GM12875 (cell line): Measurements from ENCODE around the gene POPDC3.

Experiments
- H3K4me3 ChIP-seq: one replicate; pipeline ENCODE4 v1.5.1; 2011; ENCODE audit warnings: low read depth, low read length, control low read depth
- TF ChIP-seq, protein P1 (sequence below): IDR thresholded peaks from 2 replicates; pipeline ENCODE4 v1.5.1; 2011; ENCODE audit warnings: low read depth, mild to moderate bottlenecking, control low read depth, inconsistent platforms, low read length, moderate library complexity, borderline replicate concordance; ENCODE audit not compliant: insufficient read depth

Gene POPDC3

GRCh38 chr6:105207524-105208269, 27.9 kb upstream of the POPDC3 start:
- no peak overlapping the region for H3K4me3 ChIP-seq
- TF ChIP-seq, protein P1, sequence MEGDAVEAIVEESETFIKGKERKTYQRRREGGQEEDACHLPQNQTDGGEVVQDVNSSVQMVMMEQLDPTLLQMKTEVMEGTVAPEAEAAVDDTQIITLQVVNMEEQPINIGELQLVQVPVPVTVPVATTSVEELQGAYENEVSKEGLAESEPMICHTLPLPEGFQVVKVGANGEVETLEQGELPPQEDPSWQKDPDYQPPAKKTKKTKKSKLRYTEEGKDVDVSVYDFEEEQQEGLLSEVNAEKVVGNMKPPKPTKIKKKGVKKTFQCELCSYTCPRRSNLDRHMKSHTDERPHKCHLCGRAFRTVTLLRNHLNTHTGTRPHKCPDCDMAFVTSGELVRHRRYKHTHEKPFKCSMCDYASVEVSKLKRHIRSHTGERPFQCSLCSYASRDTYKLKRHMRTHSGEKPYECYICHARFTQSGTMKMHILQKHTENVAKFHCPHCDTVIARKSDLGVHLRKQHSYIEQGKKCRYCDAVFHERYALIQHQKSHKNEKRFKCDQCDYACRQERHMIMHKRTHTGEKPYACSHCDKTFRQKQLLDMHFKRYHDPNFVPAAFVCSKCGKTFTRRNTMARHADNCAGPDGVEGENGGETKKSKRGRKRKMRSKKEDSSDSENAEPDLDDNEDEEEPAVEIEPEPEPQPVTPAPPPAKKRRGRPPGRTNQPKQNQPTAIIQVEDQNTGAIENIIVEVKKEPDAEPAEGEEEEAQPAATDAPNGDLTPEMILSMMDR = no peak

DNA sequence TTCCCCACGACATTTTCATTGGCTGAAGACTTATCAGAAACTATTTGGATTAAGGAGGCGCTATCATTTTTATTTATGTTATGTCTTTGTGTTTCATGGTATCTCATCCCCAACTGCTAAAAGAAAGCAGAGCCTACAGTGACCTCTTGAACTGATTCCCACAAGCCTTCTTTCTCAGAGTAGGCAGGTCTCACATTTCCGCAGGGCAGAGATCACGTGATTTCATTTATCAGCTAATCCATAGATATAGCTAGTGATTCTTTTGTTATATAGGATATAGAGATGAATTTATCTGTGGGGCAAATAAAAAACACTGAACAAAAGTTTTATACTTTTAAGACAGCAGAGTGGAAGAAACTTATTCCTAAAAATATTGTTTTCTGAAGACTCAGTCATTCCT, 25.0 kb upstream of the POPDC3 start:
- no peak overlapping the region for H3K4me3 ChIP-seq
- TF ChIP-seq, protein P1 = no peak

GRCh38 chr6:105204331-105204730, 24.5 kb upstream of the POPDC3 start:
- TF ChIP-seq, protein P1 = no peak
- H3K4me3 ChIP-seq = no peak overlapping the region

DNA sequence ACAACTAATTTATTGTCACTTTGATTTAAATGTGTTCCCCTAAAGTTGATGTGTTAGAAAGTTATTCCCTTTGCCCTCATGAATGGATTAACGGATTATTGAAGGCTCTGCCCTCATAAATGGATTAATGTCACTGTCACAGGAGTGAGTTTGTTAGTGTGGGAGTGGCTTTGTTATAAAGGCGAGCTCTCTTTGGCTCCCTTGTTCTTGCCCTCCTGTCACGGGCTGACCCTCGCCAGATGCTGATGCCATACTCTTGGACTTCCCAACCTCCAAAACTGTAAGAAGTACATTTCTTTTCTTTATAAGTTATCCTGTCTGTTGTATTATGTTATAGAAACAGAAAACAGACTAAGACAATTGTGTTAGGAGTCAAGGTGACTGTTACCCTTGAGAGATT, 22.7 kb upstream of the POPDC3 start:
- H3K4me3 ChIP-seq = no peak overlapping the region
- TF ChIP-seq, protein P1 = no peak

DNA sequence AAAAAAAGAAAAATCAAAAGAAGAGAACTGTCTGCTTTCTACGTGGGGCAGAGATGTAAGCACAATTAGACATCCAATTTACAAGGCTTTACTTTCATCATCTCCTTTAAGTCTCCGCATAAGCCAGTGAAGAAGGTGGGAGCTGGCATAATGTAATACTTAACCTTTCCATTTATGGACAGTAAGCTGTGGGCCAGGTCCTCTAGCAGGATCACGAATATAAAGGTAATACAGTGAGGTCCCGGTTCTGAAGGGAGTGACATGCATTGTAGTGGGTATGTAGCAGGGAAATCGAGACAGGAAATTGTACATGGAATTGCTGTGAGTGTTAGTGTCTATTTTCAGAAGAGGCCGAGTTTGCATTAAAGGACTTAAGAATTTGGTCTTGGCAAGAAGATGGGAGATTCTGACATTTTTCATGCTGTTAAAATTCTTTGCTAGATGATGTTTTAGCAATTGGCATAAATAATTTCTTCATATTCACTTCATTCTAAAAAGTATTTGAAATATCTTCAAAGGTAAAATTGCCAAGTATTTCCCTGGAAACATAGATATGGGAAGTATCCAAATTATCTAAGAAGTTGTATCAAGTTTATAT, 20.4 kb upstream of the POPDC3 start:
- H3K4me3 ChIP-seq = no peak overlapping the region
- TF ChIP-seq, protein P1 = no peak

- TF ChIP-seq, protein P1 = no peak
- H3K4me3 ChIP-seq = no peak overlapping the region
These were observed 19.9 kb upstream of the POPDC3 start for GRCh38 chr6:105199711-105200110.

DNA sequence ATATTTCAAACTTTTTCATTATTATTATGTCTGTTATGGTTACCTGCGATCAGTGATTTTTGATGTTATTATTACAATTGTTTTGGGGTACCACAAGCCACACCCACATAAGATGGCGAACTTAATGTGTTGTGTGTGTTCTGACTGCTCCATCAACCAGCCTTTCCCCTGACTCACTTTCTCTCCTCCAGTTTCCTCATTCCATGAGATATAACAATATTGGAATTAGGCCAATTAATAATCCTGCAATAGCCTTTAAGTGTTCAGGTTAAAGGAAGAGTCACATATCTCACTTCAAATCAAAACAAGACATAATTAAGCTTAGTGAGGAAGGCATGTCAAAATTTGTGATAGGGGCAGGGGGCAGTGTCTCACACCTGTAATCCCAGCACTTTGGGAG, 16.3 kb upstream of the POPDC3 start:
- H3K4me3 ChIP-seq = no peak overlapping the region
- TF ChIP-seq, protein P1 = no peak
